ENCODE data around the gene C1QTNF7.

DNA sequence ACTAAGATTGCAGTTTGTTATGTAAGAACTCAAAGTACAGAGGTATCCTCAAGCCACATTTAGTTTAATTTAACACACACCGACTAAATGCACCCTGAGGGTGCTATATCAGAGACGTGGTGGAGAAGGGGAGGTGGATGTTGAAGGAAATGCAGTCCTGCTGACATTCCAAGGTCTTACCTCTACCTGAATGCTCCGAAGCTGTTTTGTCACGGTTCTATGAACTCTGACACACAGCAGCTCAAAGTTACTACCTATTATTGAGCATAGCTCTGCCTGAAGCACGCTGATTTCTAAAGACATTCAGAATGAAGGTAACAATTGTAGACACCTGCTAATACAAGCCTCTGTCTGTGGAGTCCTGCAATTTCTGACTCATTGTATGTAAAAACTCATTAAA, 48.6 kb downstream of the C1QTNF7 start:
- no peak for TF ChIP-seq ZNF292 (tag by site-specific recombination; IDR thresholded peaks at IDR 0.05; ENCODE audit: borderline replicate concordance, low read depth)
- TF ChIP-seq, protein P1, sequence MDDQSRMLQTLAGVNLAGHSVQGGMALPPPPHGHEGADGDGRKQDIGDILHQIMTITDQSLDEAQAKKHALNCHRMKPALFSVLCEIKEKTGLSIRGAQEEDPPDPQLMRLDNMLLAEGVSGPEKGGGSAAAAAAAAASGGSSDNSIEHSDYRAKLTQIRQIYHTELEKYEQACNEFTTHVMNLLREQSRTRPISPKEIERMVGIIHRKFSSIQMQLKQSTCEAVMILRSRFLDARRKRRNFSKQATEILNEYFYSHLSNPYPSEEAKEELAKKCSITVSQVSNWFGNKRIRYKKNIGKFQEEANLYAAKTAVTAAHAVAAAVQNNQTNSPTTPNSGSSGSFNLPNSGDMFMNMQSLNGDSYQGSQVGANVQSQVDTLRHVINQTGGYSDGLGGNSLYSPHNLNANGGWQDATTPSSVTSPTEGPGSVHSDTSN (CRISPR knock-in tag; IDR thresholded peaks at IDR 0.05): no peak
- TF ChIP-seq, protein P2, sequence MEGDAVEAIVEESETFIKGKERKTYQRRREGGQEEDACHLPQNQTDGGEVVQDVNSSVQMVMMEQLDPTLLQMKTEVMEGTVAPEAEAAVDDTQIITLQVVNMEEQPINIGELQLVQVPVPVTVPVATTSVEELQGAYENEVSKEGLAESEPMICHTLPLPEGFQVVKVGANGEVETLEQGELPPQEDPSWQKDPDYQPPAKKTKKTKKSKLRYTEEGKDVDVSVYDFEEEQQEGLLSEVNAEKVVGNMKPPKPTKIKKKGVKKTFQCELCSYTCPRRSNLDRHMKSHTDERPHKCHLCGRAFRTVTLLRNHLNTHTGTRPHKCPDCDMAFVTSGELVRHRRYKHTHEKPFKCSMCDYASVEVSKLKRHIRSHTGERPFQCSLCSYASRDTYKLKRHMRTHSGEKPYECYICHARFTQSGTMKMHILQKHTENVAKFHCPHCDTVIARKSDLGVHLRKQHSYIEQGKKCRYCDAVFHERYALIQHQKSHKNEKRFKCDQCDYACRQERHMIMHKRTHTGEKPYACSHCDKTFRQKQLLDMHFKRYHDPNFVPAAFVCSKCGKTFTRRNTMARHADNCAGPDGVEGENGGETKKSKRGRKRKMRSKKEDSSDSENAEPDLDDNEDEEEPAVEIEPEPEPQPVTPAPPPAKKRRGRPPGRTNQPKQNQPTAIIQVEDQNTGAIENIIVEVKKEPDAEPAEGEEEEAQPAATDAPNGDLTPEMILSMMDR (tag by site-specific recombination; IDR thresholded peaks at IDR 0.05): no peak
- no peak for TF ChIP-seq ZNF623 (tag by site-specific recombination; IDR thresholded peaks at IDR 0.05)
- TF ChIP-seq ZNF580 (tag by site-specific recombination; IDR thresholded peaks at IDR 0.05): no peak
- TF ChIP-seq SALL2 (tag by site-specific recombination; IDR thresholded peaks at IDR 0.05; ENCODE audit: borderline replicate concordance): no peak
